ENCODE results near the gene RWDD2A.
"Not testable (repeated sequence)": the region's sequence is repeated elsewhere in the genome, so short reads cannot be mapped to it uniquely, and the experiment has no call there.

The RWDD2A gene

DNA sequence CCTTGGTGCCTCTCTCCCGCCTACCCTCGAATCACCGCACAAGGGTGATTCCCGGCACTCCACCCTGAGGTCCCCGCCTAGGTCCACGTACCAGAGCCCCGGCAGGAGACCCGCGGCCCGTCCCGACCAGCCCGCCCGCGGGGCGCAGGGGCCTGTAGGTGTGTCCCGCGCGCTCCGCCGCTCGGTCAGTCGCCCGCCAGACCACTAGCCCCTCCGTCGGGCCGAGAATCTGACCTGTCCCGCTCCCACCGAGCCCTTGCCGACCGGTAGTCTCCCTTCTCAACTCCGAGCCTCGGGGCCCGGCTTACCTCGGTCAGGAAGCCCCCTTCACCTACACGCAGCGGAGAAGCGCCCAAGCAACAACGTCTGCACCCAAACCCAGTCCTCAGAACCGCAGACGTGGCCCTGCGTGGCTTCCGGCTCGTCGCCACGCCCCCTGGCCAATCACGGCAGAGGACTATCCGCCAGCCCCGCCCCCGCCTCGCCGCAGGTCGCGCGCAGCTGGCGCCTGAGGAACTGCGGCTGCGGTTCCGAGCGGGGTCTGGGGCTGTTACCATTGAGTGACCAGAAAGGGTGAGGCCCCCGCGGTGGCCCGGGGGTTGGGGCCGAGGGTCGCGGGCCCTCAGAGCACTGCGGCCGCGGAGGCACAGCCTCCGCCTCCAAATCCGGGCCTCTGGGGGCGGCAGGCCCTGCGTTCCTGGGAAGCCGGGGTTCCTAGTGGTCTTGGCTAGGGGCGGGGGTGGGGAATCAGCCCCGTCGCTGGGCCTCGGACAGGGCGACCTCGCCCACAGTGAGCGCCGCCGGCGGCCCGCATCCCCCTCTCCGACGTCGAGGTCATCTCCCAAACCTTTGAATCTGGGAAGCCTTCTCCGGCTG, at the start of gene RWDD2A, which contains the start of gene PGM3:
Gene RWDD2A (plus strand): TSS at position 487 of the 876 bp plus-strand sequence. CDS start 1,095 bp downstream, outside the sequence.
Gene PGM3 (minus strand): TSS at position 395 of the 876 bp plus-strand sequence. CDS start 2,253 bp downstream, outside the sequence.
- peak; percentile 92 for DNase-seq

DNA sequence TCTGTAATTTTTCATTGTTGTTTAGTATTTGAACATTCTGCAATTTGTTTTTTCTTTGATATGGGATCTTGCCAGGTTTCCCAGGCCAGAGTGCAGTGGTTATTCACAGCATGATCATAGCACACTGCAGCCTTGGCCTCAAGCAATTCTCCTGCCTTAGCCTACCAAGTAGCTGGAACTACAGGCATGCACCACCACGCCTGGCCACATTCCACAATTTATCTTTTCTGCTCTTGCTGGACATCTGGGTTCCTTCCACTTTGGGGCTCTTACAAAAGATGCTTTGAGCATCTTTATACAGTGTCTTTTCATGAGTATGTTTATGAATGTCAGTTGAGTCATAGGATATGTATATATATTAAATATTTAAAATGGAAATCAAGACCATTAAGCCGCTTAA, 42.0 kb upstream of the RWDD2A start:
- no peak for DNase-seq

DNA sequence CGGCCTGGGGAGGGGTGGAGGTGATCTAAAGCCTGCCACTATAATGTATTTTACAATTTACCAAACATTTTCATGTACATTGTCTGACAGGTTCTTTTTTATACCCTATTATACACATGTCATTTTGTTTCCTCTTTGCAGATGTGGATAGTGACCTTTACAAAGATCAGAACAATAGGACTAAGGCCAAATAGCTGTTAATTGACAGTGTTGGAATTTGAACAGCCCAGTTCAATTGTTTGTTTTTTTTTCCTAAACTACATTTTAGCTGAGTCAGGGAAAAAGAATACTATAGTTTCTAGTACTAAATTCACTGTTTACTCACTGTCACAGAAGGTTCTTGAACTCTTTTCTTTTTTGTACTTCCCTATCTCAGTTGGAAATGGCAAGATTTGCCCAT, 40.2 kb upstream of the RWDD2A start:
- DNase-seq = no peak

DNA sequence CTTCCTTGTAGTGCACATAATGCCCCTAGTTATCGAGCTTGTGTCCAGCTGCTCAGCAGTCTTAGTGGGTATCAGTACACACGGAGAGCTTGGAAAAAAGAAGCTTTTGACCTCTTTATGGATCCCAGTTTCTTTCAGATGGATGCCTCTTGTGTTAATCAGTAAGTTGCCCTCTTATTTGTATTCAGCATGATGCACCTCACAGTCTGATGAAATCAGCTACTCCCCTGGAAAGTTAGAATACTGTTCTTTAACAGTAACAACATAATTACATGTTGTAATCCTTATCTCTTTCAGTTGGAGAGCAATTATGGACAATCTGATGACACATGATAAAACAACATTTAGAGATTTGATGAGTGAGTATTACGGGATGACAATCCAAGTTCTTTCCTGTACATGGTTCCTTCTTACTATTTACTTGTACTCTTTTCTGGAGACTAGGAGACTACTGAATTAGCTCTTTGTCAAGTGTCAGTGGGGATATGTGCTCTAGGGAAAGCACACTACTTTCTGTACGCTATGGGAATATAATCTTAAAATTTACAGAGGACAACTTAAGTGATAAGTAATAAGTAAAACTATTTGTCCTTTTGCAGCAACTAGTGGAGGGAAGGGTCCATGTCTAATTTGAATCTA, 39.2 kb upstream of the RWDD2A start:
- no peak for DNase-seq

DNA sequence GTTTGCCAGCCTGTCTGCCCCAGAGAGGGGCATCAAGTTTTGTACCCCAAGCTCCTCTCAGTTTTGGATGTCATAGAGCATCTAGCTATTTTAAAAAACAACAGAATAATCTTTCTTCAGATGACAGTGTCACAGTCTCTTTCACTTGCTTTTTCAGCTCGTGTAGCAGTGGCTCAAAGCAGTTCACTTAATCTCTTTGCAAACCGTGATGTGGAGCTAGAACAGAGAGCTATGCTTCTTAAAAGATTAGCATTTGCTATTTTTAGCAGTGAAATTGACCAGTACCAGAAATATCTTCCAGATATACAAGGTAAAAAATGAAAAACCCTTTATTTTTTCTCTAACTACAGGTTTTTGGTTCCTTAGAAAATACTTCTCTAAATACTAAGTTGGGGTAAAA, 37.4 kb upstream of the RWDD2A start:
- no peak for DNase-seq

DNA sequence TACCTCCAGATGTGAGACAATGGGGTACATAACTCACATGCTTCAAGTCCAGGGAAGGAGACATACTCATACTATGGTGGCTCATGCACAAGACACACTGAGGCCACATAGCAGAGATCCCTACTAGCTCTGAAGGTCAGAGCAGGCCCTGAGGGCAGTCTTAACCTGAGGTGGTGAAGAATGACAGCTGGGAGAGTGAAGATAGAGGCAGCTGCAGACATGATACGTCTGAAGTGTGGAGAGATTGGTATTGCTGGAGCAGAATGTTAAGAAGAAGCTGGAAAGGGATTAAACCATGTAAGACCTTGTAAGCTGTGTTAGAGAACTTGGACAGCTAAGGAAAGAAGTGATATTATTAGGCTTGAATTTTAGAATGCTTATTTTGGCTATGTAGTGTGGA, 33.0 kb upstream of the RWDD2A start:
- no peak for DNase-seq

DNA sequence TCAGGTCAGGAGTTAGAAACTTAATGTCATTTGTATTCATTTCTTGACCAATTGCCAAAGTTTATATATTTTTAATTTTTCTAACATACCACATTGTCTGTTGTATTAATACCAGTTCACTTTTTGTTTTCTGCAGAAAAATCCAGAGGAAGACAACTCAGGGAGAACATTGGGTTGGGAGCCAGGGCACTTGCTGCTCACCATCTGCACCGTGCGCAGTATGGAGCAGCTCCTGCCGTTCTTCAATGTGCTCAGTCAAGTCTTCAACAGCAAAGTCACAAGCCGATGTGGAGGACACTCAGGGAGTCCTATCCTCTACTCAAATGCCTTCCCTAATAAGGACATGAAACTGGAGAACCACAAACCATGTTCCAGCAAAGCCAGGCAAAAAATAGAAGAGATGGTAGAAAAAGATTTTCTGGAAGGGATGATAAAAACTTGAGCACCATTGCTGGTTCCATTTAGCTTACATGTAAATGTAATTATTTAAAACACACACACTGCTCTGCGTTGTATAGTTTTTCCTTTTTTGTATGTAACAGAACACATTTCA, 25.4 kb upstream of the RWDD2A start:
- DNase-seq = no peak

DNA sequence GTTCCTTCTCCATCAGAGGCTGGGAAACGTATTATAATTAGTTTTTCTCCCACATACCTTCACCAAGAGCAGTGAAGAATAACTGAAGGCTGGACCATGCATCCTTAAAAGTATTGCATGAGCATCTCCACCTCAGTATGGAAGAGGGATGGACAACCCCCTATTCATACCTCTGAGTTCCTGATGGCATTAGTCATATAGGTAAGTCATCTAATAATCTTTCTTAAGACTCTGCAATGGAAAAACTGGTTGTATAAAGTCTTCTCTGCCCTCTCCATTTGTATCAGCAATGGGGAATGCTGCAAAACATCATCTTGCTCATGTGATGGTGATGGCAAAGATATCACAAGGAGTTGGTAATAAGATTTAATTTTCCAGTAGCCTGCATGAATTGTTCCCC, 24.6 kb upstream of the RWDD2A start:
- no peak for DNase-seq

DNA sequence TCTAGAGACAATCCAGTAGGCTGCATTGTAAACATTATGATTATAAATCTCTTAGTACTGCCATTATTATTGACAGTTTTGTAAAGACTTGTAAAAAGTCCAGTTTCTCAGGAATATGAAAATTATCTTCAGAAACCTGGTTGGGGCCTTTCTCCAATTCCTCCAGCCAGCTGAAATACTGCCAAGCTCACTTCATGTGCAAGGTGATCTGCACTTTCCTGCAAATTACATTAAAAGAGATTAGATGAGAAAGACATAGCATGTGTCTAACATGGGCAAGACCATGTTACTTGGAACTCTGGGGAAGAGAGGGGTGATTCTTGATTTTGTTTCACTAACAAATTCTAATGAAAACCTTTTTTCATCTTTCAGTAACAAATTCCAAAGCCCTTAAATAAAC, 24.1 kb upstream of the RWDD2A start:
- DNase-seq = no peak

DNA sequence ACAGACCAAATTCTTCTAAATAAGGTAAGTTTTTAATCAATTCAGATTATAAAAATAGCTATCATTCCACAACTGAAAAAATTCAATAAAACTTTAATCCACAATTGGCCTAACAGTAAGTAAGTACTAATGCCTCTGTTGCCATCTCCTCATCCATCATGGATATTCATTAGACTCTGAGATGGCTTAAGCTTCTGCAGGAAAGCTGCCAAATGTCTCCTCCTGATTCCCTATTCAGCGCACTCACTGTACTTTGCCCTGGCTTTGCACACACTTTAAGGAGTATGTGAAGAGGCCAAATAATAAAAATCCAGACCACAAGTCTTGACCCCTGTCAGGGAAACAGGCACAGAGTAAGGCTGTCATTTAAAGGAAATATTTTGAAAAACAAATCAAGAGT, 23.6 kb upstream of the RWDD2A start:
- no peak for DNase-seq

DNA sequence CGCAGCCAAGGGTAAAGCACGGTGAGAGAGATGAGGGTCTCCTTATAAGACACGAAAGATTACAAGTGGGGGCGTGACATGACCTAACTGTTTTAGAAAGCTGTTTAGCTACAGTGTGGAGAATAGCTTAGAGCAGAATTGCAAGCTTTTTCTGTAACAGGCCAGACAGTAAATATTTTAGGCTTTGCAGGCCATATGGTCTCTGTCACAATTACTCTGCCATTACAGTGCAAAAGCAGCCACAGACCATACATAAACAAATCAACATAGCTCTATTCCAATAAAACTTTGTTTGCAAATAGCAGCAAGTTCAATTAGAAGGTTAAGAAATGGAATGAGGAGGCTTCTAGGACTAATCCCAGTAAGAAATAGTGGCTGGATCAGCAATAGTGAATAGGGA, 16.9 kb upstream of the RWDD2A start:
- DNase-seq = no peak

DNA sequence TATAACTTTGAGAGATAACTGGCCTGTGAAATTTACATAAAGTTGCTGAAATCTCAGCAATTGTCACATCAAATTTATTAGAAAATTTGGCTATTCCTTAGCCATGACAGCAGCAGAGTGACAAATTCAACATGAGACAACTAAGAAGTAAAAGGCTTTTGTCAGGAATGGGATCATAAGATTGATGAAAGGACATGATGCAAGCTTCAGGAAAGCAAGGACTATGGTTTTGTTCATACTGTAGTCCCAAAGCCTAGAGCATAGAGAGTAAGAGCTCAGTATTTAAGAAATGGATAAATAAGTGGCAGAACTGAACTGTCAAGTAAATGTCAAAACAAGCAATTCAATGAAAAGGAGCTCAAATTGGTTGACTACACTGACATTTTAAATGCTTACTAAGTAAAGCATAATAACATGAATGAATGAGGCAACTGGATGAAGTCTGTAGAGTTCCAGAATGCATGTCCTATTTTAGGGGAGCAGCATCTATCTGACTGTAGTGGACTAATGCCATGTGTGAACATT, 12.7 kb upstream of the RWDD2A start:
- no peak for DNase-seq

DNA sequence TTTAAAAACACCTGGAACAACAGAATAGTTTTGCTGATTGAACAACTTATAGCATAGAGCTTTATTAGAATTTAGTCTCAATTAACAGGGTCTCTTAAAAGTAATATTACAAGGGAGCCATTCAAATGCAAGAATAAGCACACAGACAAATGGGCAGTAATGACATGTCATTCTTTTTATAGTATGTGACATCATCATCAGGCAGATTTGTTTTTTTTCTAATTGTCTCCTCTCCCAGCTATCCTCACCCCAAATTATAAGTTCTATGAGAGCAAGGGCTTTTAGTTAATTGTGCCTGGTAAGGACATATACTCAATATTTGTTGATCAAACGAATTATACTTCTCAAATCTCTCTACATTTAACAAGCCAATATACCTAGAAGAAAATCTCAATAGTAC, 11.0 kb upstream of the RWDD2A start:
- no peak for DNase-seq

DNA sequence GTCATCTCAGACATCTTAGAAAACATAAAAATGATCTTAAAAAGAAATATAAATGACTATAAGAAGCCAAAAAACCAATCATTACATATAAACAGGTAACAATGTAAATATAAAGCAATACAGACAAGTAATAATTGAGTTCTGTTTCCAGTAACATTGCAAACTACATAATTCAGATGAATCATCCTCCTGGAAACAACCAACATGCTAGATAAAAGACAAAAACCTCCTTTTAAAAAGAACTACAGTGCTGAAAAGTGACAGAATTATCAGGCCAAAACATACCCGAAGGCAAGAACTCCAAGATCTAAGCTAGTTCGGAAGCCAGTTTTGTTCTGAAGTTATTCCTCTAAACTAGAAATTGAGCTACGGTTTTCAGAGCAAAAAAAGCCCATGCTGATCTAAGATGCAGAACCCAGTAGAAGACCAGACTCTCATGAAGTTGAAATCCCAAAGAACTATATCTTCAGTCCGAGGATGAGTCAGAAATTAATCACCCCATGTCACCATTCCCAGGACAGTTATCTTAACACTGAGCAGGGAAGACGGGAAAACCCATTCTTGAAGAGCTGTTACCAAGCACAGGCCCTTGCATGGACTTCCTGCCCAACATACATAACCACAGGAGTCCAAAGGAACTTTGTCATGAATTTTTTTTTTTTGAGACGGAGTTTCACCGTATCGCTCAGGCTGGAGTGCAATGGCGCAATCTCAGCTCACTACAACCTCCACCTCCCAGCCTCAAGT, 9.9 kb upstream of the RWDD2A start:
- DNase-seq = no peak

DNA sequence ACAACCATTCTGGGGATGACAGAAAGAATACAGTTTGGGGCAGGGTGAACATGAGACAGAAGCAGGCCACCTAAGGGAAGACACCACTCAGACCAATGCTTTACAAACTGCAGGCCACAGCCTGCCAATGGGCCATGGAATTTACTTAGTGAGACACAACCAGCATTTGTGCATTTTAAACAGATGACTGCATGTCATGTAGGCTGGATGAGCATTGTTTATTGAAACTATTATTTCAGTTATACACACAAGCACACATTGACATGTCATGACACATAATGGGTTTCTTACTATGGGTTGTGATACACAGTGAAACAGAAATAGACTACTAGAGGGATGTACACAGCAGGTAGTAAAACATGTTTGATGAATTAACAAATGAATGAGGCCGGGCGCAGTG, 8.1 kb upstream of the RWDD2A start:
- DNase-seq = no peak

DNA sequence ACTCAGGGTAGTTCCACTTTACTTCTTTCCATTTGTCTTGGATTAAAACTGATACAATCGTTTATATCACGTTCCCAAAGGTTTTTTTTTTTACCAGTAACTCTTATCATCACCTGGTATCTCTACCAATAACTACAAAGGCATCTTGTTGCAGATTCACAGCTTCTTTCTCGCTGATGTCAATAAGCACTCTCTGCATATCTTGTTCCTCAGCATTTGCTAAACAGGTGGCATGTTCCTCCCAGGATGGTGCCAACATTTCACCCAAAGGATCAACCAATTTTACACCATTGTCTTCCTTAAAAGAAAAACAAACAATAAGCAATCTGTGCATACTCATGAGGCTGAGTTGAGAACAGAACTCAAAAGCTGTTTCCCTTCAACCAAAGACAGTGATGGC, 4.7 kb upstream of the RWDD2A start:
- DNase-seq = no peak

DNA sequence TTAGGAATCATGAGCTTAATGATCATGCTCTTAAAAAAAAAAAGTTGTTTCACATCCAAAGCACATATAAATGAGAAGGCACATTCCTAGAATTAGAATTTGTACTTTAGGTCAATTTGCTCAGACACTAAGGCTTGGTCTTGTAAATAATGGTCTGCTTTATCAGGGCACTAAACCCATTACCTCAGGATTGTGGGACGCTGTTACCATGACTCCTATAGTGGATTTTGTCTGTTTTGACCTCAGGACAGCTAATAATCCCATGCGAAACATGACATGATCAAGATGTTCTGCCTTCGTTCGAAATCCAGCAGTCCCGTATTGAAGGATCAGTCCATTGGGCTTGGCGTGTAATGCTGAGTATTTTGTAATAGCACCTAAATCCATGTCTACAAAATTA, 2.5 kb upstream of the RWDD2A start:
- no peak for DNase-seq

DNA sequence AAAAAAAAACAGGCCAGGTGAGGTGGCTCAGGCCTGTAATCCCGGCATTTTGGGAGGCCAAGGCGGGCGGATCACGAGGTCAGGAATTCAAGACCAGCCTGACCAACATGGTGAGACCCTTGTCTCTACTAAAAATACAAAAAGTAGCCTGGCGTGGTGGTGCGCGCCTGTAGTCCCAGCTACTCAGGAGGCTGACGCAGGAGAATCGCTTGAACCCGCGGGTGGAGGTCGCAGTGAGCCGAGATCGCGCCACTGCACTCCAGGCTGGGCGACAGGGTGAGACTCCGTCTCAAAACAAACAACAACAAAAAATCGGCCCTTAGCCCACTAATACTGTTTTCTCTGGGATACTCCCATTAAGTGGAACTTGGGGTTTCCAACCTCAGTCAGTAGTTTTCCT, 1.2 kb upstream of the RWDD2A start:
- DNase-seq = not testable (repeated sequence)

DNA sequence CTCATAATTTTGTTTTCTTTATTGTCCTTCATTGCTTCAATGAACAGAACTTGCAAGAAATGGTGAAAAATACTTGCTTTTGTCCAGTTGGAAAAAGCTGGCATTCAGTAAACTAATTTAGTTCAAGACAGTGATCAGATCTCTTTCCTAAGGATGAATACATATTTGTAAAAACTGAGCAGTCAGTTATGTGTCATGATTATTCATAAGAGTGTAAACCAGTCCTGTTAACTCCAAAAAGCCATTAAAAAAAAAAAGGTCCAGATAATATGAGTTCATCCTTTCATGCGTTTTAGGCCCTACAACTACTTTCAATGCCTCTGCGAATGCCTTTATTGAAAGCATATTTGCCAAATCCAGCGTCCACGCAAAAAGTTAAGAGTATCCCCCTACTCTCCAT, 701 bp upstream of the RWDD2A start:
- no peak for DNase-seq

DNA sequence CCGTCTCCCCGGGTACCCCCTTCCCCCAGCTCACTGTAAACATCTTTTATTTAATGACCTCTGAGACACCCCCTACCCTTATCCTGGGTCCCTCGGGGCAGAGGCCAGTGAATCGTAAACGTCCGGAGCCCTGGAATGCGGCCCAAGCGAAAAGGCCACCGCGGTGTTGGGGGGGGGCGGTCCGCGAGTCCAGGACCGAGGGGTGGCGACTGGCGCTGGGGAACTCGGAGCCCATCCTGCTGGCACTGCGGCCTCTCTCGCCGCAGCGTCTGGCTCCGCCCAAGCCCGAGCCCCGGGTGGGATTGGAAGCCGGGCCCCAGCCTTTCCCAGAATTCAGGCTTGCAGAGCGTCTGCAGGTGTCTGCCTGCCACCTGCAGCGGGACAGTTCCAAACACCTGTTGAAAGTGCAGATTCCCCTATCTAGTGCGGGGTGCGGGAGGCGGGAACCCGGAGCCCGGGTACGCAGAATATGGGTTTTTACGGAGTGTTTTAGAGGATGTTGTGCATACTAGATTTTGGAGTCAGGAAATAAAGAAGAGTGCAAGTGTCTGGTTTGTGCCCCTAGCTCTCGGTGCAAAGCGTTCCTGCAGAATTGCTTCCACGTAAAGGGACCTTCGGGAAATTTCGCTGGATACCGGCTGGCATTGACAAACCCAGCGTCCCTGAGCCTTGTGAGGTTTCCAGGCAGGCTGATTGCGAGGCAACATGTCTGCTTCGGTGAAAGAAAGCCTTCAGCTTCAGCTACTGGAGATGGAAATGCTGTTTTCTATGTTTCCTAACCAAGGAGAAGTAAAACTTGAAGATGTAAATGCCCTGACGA, 800 bp downstream of the RWDD2A start:
- DNase-seq = peak; percentile 29

DNA sequence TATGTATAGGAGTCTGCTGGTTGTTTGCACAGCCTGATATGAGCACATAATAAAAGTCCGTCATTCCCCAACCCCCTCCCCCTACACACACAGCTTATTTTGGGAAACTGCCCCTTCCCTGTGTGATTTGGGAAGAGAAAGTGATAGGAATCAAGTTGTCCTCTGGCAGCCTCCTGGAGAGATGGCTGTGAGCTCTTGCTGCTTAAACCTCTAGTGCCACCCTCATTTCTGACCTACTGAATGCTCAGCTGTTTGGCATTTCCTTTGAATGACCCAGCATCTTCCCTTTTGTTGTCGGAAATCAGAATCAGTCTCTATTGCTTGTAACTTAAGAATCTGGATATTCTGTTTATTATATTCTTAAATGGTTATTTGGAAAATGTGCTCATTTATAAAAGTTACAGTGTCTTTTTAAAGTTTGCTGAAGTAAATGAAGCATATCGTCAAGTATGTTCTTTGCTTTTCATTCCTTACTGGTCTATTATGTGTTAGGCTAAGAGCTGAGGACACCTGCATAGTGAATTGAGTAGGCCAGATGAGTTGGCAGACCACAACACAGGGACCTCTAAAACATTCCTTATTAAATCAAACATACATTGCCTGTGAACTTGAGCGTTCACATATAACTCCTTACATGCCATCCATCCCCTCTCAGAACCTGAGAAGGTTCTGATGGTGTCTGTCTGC, 5.5 kb downstream of the RWDD2A start:
- no peak for DNase-seq

Measured in CD4-positive, alpha-beta T cell treated with Interleukin-17A for 4 hours (primary cell).